ENCODE data around the gene MAN1C1.

The MAN1C1 gene

GRCh38 chr1:25733271-25733670, 116.7 kb downstream of the MAN1C1 start:
- TF ChIP-seq USF1 (IDR thresholded peaks at IDR 0.05) = no peak
- no peak for TF ChIP-seq CREB1 (IDR thresholded peaks at IDR 0.05; ENCODE audit: low read depth)
- no peak for TF ChIP-seq FOXM1 (IDR thresholded peaks at IDR 0.05; ENCODE audit: borderline replicate concordance, low read depth)
- TF ChIP-seq RAD21 (IDR thresholded peaks at IDR 0.05; ENCODE audit: low read depth) = no peak
- TF ChIP-seq TCF12 (IDR thresholded peaks at IDR 0.05; ENCODE audit: low read depth) = no peak
- TF ChIP-seq CEBPB (IDR thresholded peaks at IDR 0.05) = no peak
- no peak for TF ChIP-seq REST (IDR thresholded peaks at IDR 0.05; ENCODE audit: low read depth)
- no peak for TF ChIP-seq TEAD4 (IDR thresholded peaks at IDR 0.05)
- no peak for TF ChIP-seq EGR1 (IDR thresholded peaks at IDR 0.05)
- no peak for TF ChIP-seq ZBTB7A (IDR thresholded peaks at IDR 0.05; ENCODE audit: low read depth)
- no peak for TF ChIP-seq NFIC (IDR thresholded peaks at IDR 0.05)
- TF ChIP-seq MAX (IDR thresholded peaks at IDR 0.05) = no peak
- TF ChIP-seq EP300 (IDR thresholded peaks at IDR 0.05; ENCODE audit: borderline replicate concordance) = no peak
- TF ChIP-seq TAF1 (IDR thresholded peaks at IDR 0.05; ENCODE audit: low read depth) = no peak
- no peak for TF ChIP-seq YY1 (IDR thresholded peaks at IDR 0.05; ENCODE audit: low read depth)

- TF ChIP-seq FOXM1 (IDR thresholded peaks at IDR 0.05; ENCODE audit: borderline replicate concordance, low read depth) = no peak
- TF ChIP-seq USF1 (IDR thresholded peaks at IDR 0.05) = no peak
- no peak for TF ChIP-seq YY1 (IDR thresholded peaks at IDR 0.05; ENCODE audit: low read depth)
- TF ChIP-seq RAD21 (IDR thresholded peaks at IDR 0.05; ENCODE audit: low read depth) = no peak
- TF ChIP-seq NFIC (IDR thresholded peaks at IDR 0.05) = no peak
- TF ChIP-seq EP300 (IDR thresholded peaks at IDR 0.05; ENCODE audit: borderline replicate concordance) = no peak
- TF ChIP-seq REST (IDR thresholded peaks at IDR 0.05; ENCODE audit: low read depth) = no peak
Measured at GRCh38 chr1:25735956-25736529, 119.5 kb downstream of the MAN1C1 start.

GRCh38 chr1:25737130-25737529, 120.5 kb downstream of the MAN1C1 start:
- TF ChIP-seq NFIC (IDR thresholded peaks at IDR 0.05) (peak; percentile 13; the same call in 1 of the 2 replicates), MAX (IDR thresholded peaks at IDR 0.05) (peak; percentile 26; the same call in 1 of the 2 replicates), YY1 (IDR thresholded peaks at IDR 0.05; ENCODE audit: low read depth) (peak; percentile 42; the same call in 1 of the 2 replicates), EP300 (IDR thresholded peaks at IDR 0.05; ENCODE audit: borderline replicate concordance) (peak; percentile 16; the same call in 1 of the 2 replicates), CEBPB (IDR thresholded peaks at IDR 0.05) (no peak), TCF12 (IDR thresholded peaks at IDR 0.05; ENCODE audit: low read depth) (peak; percentile 23; the same call in 1 of the 2 replicates), FOXM1 (IDR thresholded peaks at IDR 0.05; ENCODE audit: borderline replicate concordance, low read depth) (no peak; the same call in 1 of the 2 replicates), CREB1 (IDR thresholded peaks at IDR 0.05; ENCODE audit: low read depth) (no peak)

GRCh38 chr1:25738499-25738898, 121.9 kb downstream of the MAN1C1 start:
- TF ChIP-seq MAX (IDR thresholded peaks at IDR 0.05) (no peak), CREB1 (IDR thresholded peaks at IDR 0.05; ENCODE audit: low read depth) (no peak), TAF1 (IDR thresholded peaks at IDR 0.05; ENCODE audit: low read depth) (no peak), USF1 (IDR thresholded peaks at IDR 0.05) (no peak), REST (IDR thresholded peaks at IDR 0.05; ENCODE audit: low read depth) (no peak), RAD21 (IDR thresholded peaks at IDR 0.05; ENCODE audit: low read depth) (no peak), ZBTB7A (IDR thresholded peaks at IDR 0.05; ENCODE audit: low read depth) (no peak), EGR1 (IDR thresholded peaks at IDR 0.05) (no peak), NFIC (IDR thresholded peaks at IDR 0.05) (no peak), EP300 (IDR thresholded peaks at IDR 0.05; ENCODE audit: borderline replicate concordance) (no peak), FOXM1 (IDR thresholded peaks at IDR 0.05; ENCODE audit: borderline replicate concordance, low read depth) (no peak), YY1 (IDR thresholded peaks at IDR 0.05; ENCODE audit: low read depth) (no peak)
